NCI-H2227 (cell line): ENCODE data around the gene CALN1.
"Not testable (repeated sequence)": the region's sequence is repeated elsewhere in the genome, so short reads cannot be mapped to it uniquely, and the experiment has no call there.

Experiments used
- DNase-seq: peaks from one replicate; lab custom pipeline; 2025; ENCODE audit not compliant: unreplicated experiment; lab: John Stamatoyannopoulos, UW

Gene CALN1

GRCh38 chr7:72412121-72412618, at the start of gene CALN1:
CALN1 (minus strand) TSS chr7:72412338.
- not testable (repeated sequence) for DNase-seq

- DNase-seq: no peak
These were observed 41.3 kb upstream of the CALN1 start for GRCh38 chr7:72453471-72453870.

- no peak for DNase-seq
These were observed 35.5 kb upstream of the CALN1 start for GRCh38 chr7:72447465-72448204.

GRCh38 chr7:72446591-72447462, 34.7 kb upstream of the CALN1 start:
- DNase-seq: no peak

GRCh38 chr7:72446131-72446530, 34.0 kb upstream of the CALN1 start:
- DNase-seq: no peak

- no peak for DNase-seq
These were observed 33.4 kb upstream of the CALN1 start for GRCh38 chr7:72445580-72445979.

GRCh38 chr7:72445075-72445474, 32.9 kb upstream of the CALN1 start:
- DNase-seq: no peak

- no peak for DNase-seq
These were observed 32.1 kb upstream of the CALN1 start for GRCh38 chr7:72444026-72444776.

- DNase-seq: no peak
These were observed 29.7 kb upstream of the CALN1 start for GRCh38 chr7:72441791-72442190.

GRCh38 chr7:72438491-72438890, 26.4 kb upstream of the CALN1 start:
- DNase-seq: no peak

GRCh38 chr7:72437610-72438009, 25.5 kb upstream of the CALN1 start:
- no peak for DNase-seq

- no peak for DNase-seq
These were observed 25.0 kb upstream of the CALN1 start for GRCh38 chr7:72437061-72437585.

GRCh38 chr7:72435925-72436480, 23.9 kb upstream of the CALN1 start:
- no peak for DNase-seq

- peak; percentile 29 for DNase-seq
These were observed 23.2 kb upstream of the CALN1 start for GRCh38 chr7:72435366-72435765.

GRCh38 chr7:72430531-72430930, 18.4 kb upstream of the CALN1 start:
- DNase-seq: no peak

GRCh38 chr7:72429316-72429715, 17.2 kb upstream of the CALN1 start:
- DNase-seq: no peak

GRCh38 chr7:72416846-72417245, 4.7 kb upstream of the CALN1 start:
- DNase-seq: no peak

- DNase-seq: no peak
These were observed 3.4 kb upstream of the CALN1 start for GRCh38 chr7:72415586-72415985.

GRCh38 chr7:72413886-72414285, 1.7 kb upstream of the CALN1 start:
- no peak for DNase-seq

GRCh38 chr7:72413290-72413689, 1.2 kb upstream of the CALN1 start:
- DNase-seq: no peak

GRCh38 chr7:72411419-72411818, 719 bp downstream of the CALN1 start:
- DNase-seq: no peak
